RWPE2 (cell line): ENCODE data around the gene SAMD10.
A peak's percentile ranks its signal among the peaks of the same experiment; 100 is the strongest.
"Not testable (repeated sequence)": the region's sequence is repeated elsewhere in the genome, so short reads cannot be mapped to it uniquely, and the experiment has no call there.

Experiments
- ATAC-seq: fragments of 200-7000 bp; cut with Tn5 transposase; 3 replicates; pipeline ENCODE4 v1.9.1; 2021; ENCODE audit warnings: low read depth
- DNase-seq: peaks from one replicate; pipeline ENCODE4 v3.0.0-alpha.2; 2020; ENCODE audit warnings: low spot score
- H3K27ac ChIP-seq: fragments of 450-650 bp; 2 replicates; pipeline ENCODE4 v1.5.1; 2017; ENCODE audit warnings: mild to moderate bottlenecking; ENCODE audit not compliant: poor library complexity, severe bottlenecking
- H3K27me3 ChIP-seq: fragments of 250-450 bp; sonication (Bioruptor Pico); 2 replicates; pipeline ENCODE4 v1.5.1; 2021; ENCODE audit warnings: mild to moderate bottlenecking, moderate library complexity; ENCODE audit not compliant: insufficient read depth, poor library complexity, severe bottlenecking
- H3K36me3 ChIP-seq: fragments of 250-450 bp; sonication (Bioruptor Pico); 2 replicates; pipeline ENCODE4 v1.5.1; 2020; ENCODE audit warnings: low read depth, mild to moderate bottlenecking, moderate library complexity
- H3K4me1 ChIP-seq: fragments of 250-450 bp; sonication (Bioruptor Pico); 2 replicates; pipeline ENCODE4 v1.5.1; 2021; ENCODE audit warnings: mild to moderate bottlenecking, moderate library complexity; ENCODE audit not compliant: insufficient read depth, poor library complexity, severe bottlenecking
- H3K4me3 ChIP-seq: fragments of 250-450 bp; sonication (Bioruptor Pico); 2 replicates; pipeline ENCODE4 v1.5.1; 2021; ENCODE audit warnings: mild to moderate bottlenecking, moderate library complexity; ENCODE audit not compliant: severe bottlenecking
- H3K9me3 ChIP-seq: fragments of 250-450 bp; sonication (Bioruptor Pico); 2 replicates; pipeline ENCODE4 v1.5.1; 2021; ENCODE audit warnings: mild to moderate bottlenecking, moderate library complexity; ENCODE audit not compliant: severe bottlenecking
- TF ChIP-seq, protein P1 (sequence below): fragments of 450-650 bp; IDR thresholded peaks from one replicate; pipeline ENCODE4 v1.5.1; 2017; ENCODE audit warnings: mild to moderate bottlenecking, moderate library complexity; ENCODE audit not compliant: poor library complexity, severe bottlenecking

Gene SAMD10

DNA sequence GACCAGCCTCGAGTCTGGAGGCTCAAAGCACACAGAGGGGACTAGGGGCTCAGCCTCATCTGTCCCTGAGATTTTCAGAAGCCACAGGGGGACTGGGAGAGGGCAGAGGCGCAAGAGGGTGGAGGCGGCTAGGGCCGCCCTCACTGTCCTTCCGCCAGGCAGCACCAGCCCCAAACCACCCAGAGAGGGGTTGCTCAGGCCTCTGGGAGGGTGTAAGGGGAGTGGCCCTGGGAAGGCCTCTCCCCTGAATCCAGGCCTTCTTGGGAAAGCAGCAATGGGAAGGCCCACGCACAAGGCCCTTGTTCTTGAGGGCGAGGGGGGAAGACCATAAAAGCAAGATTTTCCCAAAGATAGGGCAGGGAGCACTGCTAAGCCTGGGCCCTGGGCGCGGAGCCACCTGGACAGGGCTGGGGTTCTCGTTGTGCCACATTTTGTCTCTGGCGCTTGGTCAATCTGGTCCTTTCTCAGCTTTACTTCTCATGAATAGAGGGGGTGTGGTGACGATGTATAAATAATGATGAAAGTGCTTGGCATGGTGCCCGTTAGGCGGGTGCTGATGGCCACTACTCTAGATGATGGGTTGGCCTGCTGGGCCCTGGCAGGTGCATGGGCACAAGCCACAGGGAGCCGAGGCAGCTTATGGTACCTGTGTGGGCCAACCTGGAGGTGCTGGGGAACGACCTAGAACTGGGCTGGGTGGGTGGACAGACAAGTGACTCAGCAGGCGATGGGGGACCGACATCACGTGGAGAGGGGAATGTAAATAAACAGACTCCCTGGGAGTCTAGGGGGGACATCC, 4.8 kb downstream of the SAMD10 start:
- Histone ChIP-seq H3K4me3 (no peak overlapping the region), H3K4me1 (no peaks in the 10 kb centered on the region), H3K36me3 (no peaks in the 10 kb centered on the region), H3K27me3 (no peaks in the 10 kb centered on the region), H3K27ac (no peak overlapping the region), H3K9me3 (no peaks in the 10 kb centered on the region)
- peak; percentile 87 for DNase-seq
- ATAC-seq: no peak
- TF ChIP-seq, protein P1, sequence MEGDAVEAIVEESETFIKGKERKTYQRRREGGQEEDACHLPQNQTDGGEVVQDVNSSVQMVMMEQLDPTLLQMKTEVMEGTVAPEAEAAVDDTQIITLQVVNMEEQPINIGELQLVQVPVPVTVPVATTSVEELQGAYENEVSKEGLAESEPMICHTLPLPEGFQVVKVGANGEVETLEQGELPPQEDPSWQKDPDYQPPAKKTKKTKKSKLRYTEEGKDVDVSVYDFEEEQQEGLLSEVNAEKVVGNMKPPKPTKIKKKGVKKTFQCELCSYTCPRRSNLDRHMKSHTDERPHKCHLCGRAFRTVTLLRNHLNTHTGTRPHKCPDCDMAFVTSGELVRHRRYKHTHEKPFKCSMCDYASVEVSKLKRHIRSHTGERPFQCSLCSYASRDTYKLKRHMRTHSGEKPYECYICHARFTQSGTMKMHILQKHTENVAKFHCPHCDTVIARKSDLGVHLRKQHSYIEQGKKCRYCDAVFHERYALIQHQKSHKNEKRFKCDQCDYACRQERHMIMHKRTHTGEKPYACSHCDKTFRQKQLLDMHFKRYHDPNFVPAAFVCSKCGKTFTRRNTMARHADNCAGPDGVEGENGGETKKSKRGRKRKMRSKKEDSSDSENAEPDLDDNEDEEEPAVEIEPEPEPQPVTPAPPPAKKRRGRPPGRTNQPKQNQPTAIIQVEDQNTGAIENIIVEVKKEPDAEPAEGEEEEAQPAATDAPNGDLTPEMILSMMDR: no peak

DNA sequence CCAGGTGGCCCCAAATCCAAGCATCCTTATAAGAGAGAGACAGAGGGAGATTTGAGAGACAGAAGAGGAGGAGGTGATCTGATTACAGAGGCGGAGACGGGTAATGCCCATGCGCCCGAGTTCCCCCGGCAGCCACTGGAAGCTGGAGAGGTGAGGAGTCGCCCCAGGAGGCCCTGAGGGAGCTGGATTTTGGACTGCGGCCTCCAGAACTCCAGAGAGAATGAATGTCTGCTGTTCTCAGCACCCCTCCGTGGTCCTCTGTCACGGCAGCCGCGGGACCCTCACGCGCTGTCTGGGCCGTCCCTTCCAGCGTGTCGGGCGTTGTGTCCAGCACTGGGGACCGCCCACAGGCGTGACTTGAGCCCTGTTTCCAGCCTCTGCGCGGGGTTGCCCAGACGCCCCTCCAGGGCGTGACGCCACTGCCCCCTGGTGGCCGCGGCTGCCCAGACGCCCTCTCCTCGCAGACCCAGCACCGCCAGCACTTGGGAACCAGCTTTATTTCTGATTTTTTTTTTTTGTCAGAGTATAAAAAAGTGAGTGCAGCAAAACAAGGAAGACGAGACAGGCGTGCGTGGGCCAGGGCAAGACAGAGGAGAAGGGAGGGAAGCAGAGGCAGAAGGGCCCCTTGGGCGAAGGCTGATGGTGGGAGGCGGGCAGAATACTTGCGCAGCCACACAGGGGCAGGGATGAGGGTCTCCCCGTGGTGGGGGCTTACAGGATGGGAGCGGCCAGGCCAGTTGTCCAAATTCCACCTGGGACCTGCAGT, 5.6 kb downstream of the SAMD10 start:
- Histone ChIP-seq H3K4me3 (peak overlapping the region; percentile 18), H3K9me3 (no peaks in the 10 kb centered on the region), H3K4me1 (no peaks in the 10 kb centered on the region), H3K36me3 (no peaks in the 10 kb centered on the region), H3K27ac (no peak overlapping the region), H3K27me3 (no peaks in the 10 kb centered on the region)
- ATAC-seq (peak; percentile 74), DNase-seq (peak; percentile 95)
- TF ChIP-seq, protein P1: peak; percentile 100

DNA sequence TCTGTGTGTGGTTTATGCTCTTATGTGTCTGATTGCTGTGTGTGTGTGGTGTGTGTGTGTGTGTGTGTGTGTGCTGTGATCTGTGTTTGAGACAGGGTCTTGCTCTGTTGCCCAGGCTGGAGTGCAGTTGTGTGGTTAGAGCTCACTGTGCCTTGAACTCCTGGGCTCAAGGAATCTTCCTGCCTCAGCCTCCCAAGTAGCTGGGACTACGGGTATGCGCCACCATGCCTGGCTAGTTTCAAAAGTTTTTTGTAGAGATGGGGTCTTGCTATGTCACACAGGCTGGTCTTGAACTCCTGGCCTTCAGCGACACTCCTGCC, 6.3 kb downstream of the SAMD10 start:
- no peak overlapping the region for H3K4me3 ChIP-seq
- H3K27me3 ChIP-seq: no peaks in the 10 kb centered on the region
- no peak for ATAC-seq
- no peak overlapping the region for H3K27ac ChIP-seq
- TF ChIP-seq, protein P1: no peak
- no peaks in the 10 kb centered on the region for H3K36me3 ChIP-seq
- DNase-seq: no peak
- no peaks in the 10 kb centered on the region for H3K4me1 ChIP-seq
- H3K9me3 ChIP-seq: no peaks in the 10 kb centered on the region

DNA sequence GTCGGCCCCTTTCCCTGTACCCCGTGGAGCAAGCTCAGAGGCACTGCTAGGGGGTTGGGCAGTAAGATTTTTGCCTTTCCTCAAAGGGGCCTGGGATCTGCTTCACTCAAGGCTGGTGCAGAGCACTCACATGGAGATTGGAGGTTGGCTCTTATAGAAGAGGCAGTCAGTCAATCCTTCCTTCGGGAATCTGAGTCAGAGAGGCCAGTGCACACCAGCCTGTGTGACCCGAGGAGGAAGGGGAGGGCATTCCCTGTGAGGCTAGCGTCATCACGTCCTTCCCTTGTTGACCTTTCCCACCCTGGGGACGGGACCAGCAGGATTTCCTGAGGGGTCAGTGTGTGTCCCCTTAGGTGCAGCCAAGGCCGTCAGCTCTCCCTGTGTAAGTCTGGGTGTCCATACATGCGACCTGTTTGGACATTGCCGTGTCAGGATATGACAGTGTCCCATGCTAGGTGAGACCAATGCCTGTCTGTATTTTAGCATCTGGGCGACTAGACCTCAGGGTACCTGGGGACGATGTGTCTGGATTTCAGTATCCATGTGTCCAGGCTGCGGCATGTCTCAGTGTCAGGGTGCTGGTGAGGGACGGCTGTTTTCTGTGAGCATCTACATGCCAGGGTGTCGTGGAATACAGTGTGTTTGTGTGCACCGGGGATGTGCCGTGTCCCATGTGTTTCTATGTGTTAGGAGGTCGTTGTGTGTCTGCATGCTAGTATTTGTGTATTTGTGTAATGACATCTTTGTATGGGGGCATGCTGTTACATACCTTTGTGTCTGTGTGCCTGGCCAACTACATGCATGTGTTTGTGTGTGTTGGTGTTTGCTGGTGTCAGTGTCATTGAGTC, 6.9 kb downstream of the SAMD10 start:
- Histone ChIP-seq H3K4me3 (no peak overlapping the region), H3K27me3 (no peaks in the 10 kb centered on the region), H3K4me1 (no peaks in the 10 kb centered on the region), H3K36me3 (peaks cover 3% of the 10 kb centered on the region), H3K9me3 (no peaks in the 10 kb centered on the region), H3K27ac (no peak overlapping the region)
- ATAC-seq: no peak; the same call in 2 of the 3 replicates
- TF ChIP-seq, protein P1: no peak
- peak; percentile 85 for DNase-seq

DNA sequence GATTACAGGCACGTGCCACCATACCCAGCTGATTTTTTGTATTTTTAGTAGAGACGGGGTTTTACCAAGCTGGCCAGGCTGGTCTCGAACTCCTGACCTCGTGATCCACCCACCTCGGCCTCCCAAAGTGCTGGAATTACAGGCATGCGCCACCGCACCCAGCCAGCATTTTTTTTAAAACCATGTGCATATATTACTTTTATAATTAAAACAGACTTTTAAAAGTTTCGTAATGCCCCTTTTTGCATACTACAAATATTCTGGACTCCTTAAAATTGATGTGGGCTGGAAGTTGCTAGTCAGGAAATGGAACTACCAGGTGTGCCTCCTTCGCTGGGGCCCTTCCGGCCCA, 7.5 kb downstream of the SAMD10 start:
- not testable (repeated sequence) for H3K9me3 ChIP-seq, ATAC-seq, H3K27ac ChIP-seq, H3K36me3 ChIP-seq, H3K4me1 ChIP-seq, H3K27me3 ChIP-seq, H3K4me3 ChIP-seq, DNase-seq
